Dedifferentiated amniotic fluid mesenchymal stem cell (primary cell): Measurements from ENCODE around the gene THAP3.

Source experiments
- DNase-seq: peaks from one replicate; pipeline ENCODE4 v3.0.0-alpha.2; 2016; ENCODE audit errors: extremely low spot score

THAP3 gene

GRCh38 chr1:6612641-6613360 lies 11.9 kb upstream of the THAP3 start:
- DNase-seq: no peak

DNA sequence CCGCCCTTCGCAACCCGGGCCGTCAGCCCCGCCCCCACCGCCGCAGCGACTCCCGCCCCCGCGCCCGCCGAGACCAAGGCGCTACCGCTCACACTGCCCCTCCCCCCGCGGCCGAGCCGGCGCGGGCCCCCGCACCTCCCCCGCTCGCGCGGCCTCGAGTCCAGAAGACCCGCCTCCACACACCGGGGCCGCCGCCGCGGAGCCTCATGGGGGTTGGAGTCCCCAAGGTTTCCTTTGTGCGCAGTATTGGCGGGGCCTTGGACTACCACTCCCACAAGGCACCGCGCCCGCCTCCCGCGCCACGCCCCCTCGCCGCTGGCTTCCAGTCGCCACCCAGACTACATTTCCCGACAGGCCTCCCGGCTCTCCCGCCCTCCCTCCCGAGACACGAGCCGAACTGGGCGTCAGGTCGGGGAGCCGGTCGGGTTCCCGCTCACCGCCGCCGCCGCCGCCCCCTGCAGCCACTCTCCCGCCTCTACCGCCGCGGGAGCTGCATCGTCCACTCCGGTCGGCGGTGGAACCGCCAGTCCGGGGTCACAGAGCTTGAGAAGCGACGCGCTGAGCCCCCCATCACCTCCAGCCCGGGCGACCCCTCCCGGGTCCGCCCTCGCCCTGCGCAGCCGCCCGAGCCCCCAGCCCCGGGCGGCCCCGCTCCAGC lies 11.2 kb upstream of the THAP3 start, which contains the start of gene PHF13:
TSS of gene PHF13 (plus strand) at position 371 of the 658 bp plus-strand sequence. CDS start 336 bp downstream, outside the sequence.
- peak; percentile 97 for DNase-seq

DNA sequence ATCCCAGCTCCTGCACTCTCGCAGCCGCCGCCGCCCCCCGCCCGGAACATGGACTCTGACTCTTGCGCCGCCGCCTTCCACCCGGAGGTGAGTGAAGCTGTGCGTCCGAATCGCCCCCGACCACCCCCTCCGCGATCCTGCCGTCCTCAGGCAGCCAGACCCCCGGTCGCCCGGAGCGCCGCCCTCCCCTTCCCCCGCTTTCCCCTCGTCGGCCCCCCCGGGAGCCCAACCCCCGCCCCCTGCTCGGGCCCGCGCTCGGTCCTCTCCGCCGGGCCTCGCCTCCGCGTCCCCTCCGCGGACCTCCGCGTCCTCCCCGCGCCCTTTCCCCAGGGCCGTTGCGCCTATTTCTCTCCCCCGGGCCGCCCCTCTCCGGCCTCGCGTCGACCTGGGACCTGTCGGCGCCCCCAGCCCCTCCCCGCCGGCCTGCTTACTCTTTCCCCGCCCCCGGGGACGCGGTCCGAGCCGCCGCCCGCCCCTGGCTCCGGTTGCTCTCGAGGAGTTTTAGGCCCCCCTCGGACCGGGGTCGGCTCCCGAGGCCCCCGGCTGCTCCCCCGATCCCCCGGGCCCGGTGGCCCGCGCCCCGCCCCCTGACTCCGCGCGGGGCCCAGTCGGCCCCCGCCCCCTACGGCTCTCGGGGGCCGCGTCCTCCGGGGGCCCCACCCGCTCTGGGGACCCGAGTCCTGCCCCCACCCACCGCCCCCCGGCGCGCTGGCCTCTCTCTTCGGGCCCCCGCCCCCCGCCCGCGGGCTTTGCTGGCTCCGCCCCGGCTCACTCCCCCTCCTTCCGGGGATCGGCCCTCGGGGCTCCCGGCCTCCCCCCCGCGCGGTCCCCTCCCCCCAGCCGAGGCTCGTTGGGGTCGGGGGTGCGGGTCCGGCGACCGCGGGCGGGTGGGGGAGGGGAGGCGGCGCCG lies 10.4 kb upstream of the THAP3 start:
- no peak for DNase-seq

DNA sequence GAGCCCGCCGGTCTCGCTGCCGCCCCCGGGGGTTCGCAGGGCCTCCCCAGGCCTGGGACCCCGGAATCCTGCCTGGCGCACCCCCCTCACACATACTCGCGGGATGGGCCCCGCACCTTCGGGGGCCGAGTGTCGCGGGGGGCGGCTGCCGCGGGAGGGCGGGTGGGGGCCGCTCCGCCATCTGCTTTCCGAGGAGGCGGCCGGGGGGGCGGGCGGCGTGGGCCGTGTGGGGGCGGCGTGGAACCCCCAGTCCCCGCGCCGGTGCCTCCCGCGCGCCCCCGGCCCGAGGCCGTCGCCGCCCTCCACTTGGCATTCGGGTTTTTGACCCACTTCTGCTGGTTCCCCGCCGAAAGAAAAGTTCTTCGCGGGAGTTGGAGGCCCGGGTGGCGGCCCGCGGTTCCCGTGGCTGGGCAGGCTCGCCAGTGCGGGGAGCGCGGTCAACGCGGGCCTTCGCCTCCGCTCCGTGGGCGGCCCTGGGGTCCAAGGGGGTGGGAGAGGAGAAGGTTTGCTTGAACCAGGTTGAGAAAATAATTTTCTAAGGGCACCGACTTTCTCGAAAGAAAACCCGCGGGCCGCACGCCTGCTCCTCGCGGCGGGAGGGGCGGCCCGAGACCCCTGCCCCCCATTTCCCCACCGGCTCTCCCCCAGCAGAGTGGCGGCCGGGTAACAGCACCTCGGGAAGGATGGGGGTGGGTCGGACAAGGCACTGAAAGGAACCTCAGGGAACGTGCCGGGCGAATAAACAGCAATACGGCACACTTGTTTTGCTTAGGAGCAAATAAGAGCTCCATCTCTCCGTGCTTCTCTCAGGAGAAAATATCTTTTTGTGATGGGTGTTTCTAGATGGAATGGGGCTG lies 9.5 kb upstream of the THAP3 start:
- DNase-seq: no peak

- DNase-seq: no peak
These were observed 5.6 kb upstream of the THAP3 start for GRCh38 chr1:6619045-6619444.

DNA sequence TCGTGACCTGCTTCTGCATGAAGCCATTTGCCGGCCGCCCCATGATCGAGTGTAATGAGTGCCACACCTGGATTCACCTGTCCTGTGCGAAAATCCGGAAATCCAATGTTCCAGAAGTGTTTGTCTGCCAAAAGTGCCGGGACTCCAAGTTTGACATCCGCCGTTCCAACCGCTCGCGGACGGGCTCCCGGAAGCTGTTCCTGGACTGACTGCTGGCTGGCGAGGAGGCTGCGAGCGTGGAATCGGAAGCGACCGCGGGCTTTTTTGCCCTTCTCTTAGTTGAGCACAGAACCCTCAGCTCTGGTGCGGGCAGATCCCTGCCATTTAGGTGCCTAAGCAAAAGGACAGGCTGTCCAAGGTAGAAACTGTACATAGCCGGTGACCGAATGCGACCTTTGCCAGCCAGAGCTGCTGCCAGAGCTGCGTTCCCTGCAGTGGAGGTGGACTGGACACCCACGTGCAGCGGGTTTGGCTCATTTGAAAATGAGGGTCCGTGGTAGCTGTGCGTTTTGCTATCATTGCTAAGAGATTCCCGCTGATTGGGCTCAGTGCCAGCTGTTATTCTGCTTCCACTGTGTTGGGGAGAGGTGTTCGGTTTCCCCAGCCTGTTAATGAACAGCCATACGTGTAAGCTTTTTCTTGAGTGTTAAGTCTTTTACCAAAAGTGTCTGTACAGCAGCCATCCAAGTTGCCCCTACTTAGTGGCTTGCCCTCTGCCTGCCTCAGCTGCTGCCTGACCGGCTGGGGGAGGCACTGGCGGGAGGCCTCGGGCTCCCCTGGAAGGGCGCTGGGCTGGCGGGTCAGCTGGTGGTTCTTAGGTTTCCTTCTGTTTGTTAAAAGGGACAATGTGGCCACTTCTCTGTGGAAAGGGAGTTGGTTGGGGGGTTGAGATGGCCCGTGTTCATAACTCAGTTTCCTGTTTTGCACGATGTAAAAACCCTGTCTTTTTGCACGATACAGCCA lies 3.0 kb upstream of the THAP3 start:
- DNase-seq: no peak

- DNase-seq: no peak
These were observed 2.1 kb upstream of the THAP3 start for GRCh38 chr1:6622396-6623152.

GRCh38 chr1:6623269-6623965 lies 1.3 kb upstream of the THAP3 start:
- DNase-seq: no peak

GRCh38 chr1:6625584-6626149 lies 999 bp downstream of the THAP3 start:
- DNase-seq: peak; percentile 60

GRCh38 chr1:6627031-6627430 lies 2.4 kb downstream of the THAP3 start:
- no peak for DNase-seq

DNA sequence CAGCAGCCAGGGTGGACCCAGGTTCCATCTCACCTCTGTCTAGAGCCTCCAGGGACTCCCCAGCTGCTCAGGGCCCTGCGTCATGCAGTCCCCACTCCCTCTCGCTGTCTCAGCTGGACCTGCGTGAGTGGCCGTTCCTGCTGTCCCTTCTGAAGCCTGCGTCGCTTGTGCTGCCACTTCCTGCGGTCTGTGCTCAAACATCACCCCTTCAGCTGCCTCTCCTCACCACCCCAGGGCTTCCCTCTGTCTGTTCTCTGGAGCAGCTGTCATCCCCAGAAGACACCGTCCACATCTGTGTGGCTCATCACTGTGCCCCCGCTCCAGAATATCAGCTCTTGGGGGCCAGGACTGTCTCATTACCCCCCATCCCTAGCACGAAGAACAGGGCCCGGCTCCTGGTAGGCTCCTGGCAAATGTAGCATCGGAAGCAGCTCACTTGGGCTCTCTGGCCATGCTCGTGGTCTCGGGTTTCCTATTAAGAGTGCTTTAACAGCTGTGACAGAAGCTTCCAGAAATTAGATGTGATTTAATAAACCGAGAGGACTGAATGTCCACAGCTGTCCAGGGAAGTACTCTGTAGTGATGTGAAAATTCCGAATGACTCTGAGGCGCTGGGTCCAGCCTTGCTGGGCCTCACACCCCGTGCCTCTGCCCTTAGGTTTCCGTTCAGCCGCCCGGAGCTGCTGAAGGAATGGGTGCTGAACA lies 3.3 kb downstream of the THAP3 start:
- DNase-seq: no peak

DNA sequence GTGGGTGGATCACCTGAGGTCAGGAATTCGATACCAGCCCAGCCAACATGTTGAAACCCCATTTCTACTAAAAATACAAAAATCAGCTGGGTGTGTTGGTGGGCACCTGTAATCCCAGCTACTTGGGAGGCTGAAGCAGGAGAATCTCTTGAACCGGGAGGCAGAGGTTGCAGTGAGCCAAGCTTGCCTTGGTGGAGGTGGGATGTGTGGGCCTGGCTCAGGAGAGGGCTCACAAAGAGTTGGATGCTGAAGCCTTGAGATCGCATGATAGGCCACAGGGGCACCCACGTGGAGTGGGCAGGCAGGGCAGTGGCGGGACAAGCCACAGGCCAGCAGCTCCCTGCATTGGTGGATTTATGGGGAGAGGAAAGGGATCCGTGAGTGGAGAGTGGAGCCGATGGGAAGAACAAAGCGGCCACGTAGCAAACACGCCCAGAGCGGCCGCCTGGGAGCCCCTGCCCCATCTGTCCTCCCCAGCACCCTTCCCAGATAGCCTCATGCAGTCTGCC lies 4.4 kb downstream of the THAP3 start:
- no peak for DNase-seq

- DNase-seq: no peak
These were observed 5.4 kb downstream of the THAP3 start for GRCh38 chr1:6630027-6630426.

DNA sequence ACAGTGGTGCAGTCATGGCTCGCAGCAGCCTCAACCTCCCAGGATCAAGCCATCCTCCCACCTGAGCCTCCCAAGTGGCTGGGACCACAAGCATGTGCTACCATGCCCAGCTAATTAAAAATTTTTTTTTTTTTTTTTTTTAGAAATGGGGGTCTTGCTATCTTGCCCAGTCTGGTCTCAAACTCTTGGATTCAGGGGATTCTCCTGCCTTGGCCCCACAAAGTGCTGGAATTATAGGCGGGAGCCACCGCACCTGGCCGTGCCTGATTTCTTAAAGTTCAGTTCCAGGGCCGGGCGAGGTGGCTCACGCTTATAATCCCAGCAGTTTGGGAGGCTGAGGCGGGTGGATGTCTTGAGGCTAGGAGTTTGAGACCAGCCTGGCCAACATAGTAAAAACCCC lies 6.4 kb downstream of the THAP3 start:
- DNase-seq: no peak

GRCh38 chr1:6632588-6633514 lies 8.2 kb downstream of the THAP3 start:
- no peak for DNase-seq

DNA sequence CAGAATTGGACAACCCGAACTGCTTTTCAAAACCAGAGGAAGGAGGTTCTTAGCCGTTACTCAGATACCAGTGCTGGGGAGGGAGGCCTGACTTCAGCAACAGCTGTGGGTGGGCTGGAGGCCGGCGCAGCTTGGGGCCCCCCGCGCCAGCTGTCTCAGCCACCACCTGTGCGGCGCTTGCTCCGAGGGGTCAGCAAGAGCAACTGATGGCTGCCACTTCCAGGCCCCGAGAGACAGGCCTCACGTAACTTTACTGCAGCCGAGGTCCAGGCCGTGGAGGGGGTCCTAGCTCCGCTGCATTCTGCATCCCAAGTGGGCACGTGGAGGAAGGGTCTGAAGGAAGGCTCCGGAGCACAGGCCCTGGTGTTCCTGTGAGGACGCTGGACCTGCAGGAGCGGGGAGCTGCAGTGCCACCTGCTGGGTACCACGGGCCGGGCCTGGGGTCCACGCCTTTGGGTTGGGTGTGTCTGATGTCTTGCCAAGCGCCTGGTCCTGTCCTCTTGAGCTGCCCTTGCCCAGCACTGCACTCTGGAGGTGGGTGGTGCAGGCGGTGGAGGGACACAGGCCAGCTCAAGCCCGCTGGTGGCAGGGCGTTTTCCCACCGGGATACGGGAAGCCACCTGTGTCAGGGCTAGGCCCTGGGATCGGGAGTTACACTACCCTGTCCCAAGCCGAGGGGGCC lies 9.8 kb downstream of the THAP3 start:
- DNase-seq: no peak
